ENCODE results near the gene KCTD14.
"Not testable (repeated sequence)": the region's sequence is repeated elsewhere in the genome, so short reads cannot be mapped to it uniquely, and the experiment has no call there.

Gene KCTD14

DNA sequence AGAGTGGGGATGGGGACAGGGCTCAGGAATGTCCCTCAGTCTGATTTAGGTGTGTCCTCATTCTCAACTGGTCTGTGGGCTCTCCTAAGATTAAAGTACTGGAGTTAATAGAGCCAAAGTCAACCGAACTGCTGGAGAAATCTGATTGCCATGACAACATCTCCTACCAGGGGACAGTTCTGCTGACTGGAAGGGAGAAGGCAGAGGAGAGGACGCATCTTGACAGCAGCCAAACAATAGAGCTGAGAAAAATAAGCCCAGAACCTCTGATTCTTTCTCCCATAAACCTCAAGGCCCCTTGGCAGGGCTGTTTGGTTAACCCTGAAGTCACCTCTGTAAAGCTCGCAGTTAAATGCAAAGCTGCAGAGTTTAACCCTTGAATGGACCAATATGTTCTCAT lies 2.8 kb downstream of the KCTD14 start:
- no peak for DNase-seq

DNA sequence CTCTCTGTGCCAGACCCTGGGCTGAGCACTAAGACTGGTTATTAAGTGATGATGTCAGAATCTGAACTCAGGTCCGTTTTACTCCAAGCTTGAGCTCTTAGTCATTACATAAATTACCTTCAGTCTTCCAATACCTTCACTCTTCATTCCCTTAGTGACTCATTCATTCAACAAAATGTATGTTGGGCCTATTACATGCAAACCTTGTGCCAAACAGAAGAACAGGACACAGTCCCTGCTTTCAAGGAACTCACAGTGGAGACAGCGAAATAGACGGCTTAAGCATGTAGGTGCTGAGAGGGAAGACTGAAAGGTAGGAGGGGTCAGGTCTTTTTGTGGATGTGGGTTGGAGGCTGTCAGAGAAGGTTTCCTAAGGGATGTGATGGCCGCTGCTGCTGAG lies 3.3 kb downstream of the KCTD14 start:
- DNase-seq, result no peak

- DNase-seq, result no peak
These were observed 7.2 kb downstream of the KCTD14 start for GRCh38 chr11:78015878-78016277.

- DNase-seq, result not testable (repeated sequence)
These were observed 8.0 kb downstream of the KCTD14 start for GRCh38 chr11:78014937-78015520.

GRCh38 chr11:78011301-78011700 lies 11.8 kb downstream of the KCTD14 start:
- no peak for DNase-seq

DNA sequence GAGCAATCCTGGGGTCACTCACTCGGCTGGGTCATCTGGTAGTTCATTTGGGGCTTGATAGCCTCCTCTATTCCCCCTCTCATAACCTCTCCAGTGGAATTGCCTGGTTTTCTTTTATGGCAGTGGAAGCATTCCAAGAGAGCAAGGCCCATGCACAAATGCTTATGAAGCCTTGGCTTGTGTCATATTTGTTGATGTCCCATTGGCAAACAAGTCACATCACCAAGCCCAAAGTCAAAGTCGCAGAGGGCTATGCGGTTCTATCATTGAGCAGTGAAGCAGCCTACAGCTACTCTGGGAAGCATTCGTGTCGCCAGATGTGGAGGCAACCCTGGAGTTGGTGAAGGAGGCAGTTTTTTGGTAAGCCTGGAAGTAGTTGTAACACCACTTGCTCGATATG lies 12.3 kb downstream of the KCTD14 start:
- no peak for DNase-seq

- DNase-seq, result no peak
These were observed 12.8 kb downstream of the KCTD14 start for GRCh38 chr11:78010304-78010703.

GRCh38 chr11:78009062-78009461 lies 14.0 kb downstream of the KCTD14 start:
- DNase-seq, result no peak

DNA sequence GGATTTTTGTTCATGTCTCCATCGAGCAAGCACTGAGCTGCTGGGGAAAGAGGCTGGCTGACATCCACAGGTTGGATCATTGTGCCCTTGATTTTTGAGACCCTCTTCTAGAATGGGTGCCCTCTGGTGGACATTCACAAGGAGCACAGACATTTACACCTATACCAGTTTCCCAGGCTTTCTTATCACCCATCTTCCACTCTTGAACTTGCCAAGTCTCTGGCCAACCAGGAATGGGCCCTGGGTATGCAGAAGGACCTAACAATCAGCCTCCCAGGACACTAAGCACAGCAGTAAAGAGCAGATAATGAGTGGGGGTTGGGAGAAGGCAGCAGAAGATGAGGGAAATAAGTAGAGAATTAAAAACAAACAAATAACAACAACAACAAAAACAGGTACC lies 22.9 kb downstream of the KCTD14 start:
- DNase-seq, result peak; percentile 43

- no peak for DNase-seq
These were observed 23.5 kb downstream of the KCTD14 start for GRCh38 chr11:77999446-78000030.

DNA sequence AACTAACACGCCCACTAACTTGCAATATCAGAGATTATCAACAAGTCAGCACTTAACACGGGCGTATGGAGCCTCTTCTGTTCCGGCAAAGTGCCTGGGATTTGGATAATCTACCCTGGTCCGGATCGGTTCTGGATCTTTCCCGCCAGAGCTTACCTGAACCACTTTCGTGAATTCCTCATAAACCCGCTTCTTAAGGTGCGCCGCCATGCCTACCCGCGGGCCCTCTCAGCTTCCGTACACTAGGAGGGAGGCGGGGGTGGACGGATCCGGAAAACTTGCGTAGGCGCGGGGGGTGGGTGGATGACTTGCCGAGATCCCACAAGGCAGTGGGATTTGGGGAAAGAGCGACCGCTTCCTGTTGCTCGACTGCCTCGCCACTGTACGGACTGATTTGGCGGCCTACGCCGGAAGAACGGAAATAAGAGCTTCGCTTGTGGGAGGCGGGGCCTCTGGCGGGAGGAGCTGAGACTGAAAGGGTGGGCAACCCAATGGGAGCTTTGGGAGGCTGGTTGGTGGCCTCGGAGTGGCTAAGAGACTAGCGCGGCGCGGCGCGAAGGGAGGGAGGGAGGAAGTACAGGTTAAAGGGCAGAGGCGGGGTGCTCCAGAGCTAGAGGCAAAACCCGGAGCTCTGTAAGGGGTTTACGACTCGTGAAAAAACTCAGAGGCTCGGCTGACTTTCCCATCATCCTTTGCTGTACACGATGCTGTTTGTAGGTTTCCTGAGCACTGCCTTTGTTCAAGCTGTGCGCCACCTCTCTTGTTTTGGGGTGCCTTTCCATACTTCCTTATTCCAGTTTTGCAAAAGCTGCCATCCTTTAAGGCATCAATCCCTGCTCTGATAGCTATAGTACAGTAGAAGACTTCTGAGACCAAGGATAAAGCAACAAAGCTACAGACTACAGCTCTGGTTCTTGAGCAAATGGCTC lies 28.4 kb downstream of the KCTD14 start, which contains the start of gene INTS4:
INTS4 (minus strand) TSS at position 235 of the 929 bp plus-strand sequence; CDS start at position 210, 25 bp downstream.
- peak; percentile 97 for DNase-seq

DNA sequence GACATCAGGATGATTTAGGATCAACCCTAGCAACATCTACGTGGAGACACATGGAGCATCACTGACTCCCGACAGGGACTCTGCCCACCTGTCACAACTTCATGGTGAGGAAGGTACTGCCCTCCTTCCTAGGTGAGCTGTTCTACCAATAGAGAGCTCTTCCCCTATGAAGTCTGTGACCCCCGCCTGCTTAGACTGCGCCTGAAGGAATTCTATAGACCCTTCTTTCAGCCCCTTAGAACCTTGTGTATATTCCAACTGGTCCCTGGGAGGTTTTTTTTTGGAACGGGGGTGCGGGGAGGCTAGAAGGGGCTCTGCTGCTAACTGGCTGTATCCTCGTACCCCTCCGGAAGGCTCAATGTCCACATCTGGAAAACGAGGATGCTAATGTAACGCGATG lies 29.2 kb downstream of the KCTD14 start:
- DNase-seq, result no peak

- no peak for DNase-seq
These were observed 32.1 kb downstream of the KCTD14 start for GRCh38 chr11:77990981-77991380.

- DNase-seq, result not testable (repeated sequence)
These were observed 36.6 kb downstream of the KCTD14 start for GRCh38 chr11:77986456-77986855.

GRCh38 chr11:77981346-77981947 lies 41.6 kb downstream of the KCTD14 start:
- no peak for DNase-seq

DNA sequence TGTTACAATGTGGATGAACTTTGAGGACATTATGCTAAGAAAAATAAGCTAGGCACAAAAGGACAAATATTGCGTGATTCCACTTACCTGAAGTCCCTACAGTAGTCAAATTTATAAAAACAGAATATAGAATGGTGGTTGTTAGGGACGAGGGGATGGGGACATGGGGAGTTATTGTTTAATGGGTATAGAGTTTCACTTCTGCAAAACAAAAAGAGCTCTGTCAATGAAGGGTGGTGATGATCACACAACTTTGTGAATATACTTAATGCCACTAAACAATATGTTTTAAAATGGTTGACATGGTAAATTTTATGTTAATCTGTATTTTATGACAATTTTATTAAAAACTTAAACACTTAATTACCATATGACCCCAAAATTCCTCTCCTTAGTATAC lies 54.7 kb downstream of the KCTD14 start:
- no peak for DNase-seq

GRCh38 chr11:77967753-77968152 lies 55.3 kb downstream of the KCTD14 start:
- no peak for DNase-seq

- DNase-seq, result no peak
These were observed 56.0 kb downstream of the KCTD14 start for GRCh38 chr11:77967121-77967520.

GRCh38 chr11:77966338-77966737 lies 56.7 kb downstream of the KCTD14 start:
- DNase-seq, result no peak
